Smooth muscle cell (in vitro differentiated cells): ENCODE results near the gene NUAK1. TPM values are rescaled to one million over a fixed set of nuclear protein-coding genes. Genes with fewer than 3 reads are reported as not detected.

Source experiments
- DNase-seq: peaks from one replicate; lab custom pipeline; 2025; ENCODE audit not compliant: unreplicated experiment; lab: John Stamatoyannopoulos, UW
- H2AFZ ChIP-seq: fragments of 200-600 bp; sonication (generic); 2 replicates; pipeline ENCODE4 v1.6.0; 2016; ENCODE audit warnings: antibody characterized with exemption, low read depth, mild to moderate bottlenecking
- H3F3A ChIP-seq: fragments of 200-600 bp; sonication (generic); 2 replicates; pipeline ENCODE4 v1.6.0; 2017; ENCODE audit warnings: antibody characterized with exemption, low read depth
- H3K27ac ChIP-seq: fragments of 200-600 bp; sonication (generic); 2 replicates; pipeline ENCODE4 v1.5.1; 2016; ENCODE audit warnings: low read depth, mild to moderate bottlenecking
- H3K27me3 ChIP-seq: fragments of 200-600 bp; sonication (generic); 2 replicates; pipeline ENCODE4 v1.6.1; 2016; ENCODE audit warnings: low read depth, mild to moderate bottlenecking
- H3K36me3 ChIP-seq: fragments of 200-600 bp; sonication (generic); 2 replicates; pipeline ENCODE4 v1.5.1; 2016; ENCODE audit warnings: low read depth
- H3K4me1 ChIP-seq: fragments of 200-600 bp; sonication (generic); 2 replicates; pipeline ENCODE4 v1.5.1; 2016; ENCODE audit warnings: low read depth
- H3K4me2 ChIP-seq: fragments of 200-600 bp; sonication (generic); 2 replicates; pipeline ENCODE4 v1.6.0; 2016; ENCODE audit warnings: mild to moderate bottlenecking
- H3K4me3 ChIP-seq: fragments of 200-600 bp; sonication (generic); 2 replicates; pipeline ENCODE4 v1.5.1; 2016; ENCODE audit warnings: mild to moderate bottlenecking
- H3K79me2 ChIP-seq: fragments of 200-600 bp; sonication (generic); 2 replicates; pipeline ENCODE4 v1.6.0; 2016; ENCODE audit warnings: low read depth, mild to moderate bottlenecking
- H3K9ac ChIP-seq: fragments of 200-600 bp; sonication (generic); 2 replicates; pipeline ENCODE4 v1.6.0; 2016; ENCODE audit warnings: low read depth
- H3K9me3 ChIP-seq: fragments of 200-600 bp; sonication (generic); replicated peaks from 2 replicates; pipeline ENCODE4 v1.5.1; 2016; ENCODE audit warnings: low read depth
- H4K20me1 ChIP-seq: fragments of 200-600 bp; sonication (generic); 2 replicates; pipeline ENCODE4 v1.6.0; 2016; ENCODE audit warnings: low read depth
- CTCF ChIP-seq: fragments of 200-600 bp; sonication (generic); IDR thresholded peaks from 2 replicates; pipeline ENCODE4 v1.5.1; 2017; ENCODE audit warnings: borderline replicate concordance, mild to moderate bottlenecking, antibody characterized with exemption; ENCODE audit not compliant: insufficient read depth, poor library complexity, severe bottlenecking
- WGBS: methylation state at CpG from one replicate; pipeline ENCODE4 v1.1.7; 2016; ENCODE audit warnings: low lambda C conversion rate; 5-methylcytosine and 5-hydroxymethylcytosine counted together
- polyA plus RNA-seq: library from polyadenylated mRNA; unstranded; fragments of >200 nt; fragmentation: Nextera tagmentation; extraction: Ambion mirVana; gene quantifications from 2 replicates; pipeline ENCODE4 v1.2.1, GENCODE V29; 2016
- total RNA-seq: library from RNA; depleted of rRNA; stranded (reverse); fragments of >200 nt; gene quantifications from 2 replicates; pipeline ENCODE4 v1.2.3, GENCODE V29; 2014

The NUAK1 gene
- total and polyA plus RNA-seq, 2 experiments from 2014 or later, result 35.3 to 64.2 TPM

GRCh38 chr12:106063826-106064720, 74.7 kb downstream of the NUAK1 start:
- no peak overlapping the region for H3K4me2 ChIP-seq
- H3K4me3 ChIP-seq, result no peak overlapping the region
- peaks cover 40% of the 10 kb centered on the region for H3F3A ChIP-seq
- H3K36me3 ChIP-seq, result peaks cover 17% of the 10 kb centered on the region
- H2AFZ ChIP-seq, result no peak overlapping the region
- no peaks in the 10 kb centered on the region for H3K4me1 ChIP-seq
- no peak for TF ChIP-seq CTCF
- H3K79me2 ChIP-seq, result no peaks in the 10 kb centered on the region
- no peaks in the 10 kb centered on the region for H3K9me3 ChIP-seq
- H3K27ac ChIP-seq, result peak overlapping the region; percentile 13
- H3K9ac ChIP-seq, result no peak overlapping the region
- no peak for DNase-seq
- 95% methylated on average over 7 of the region's 7 CpGs for WGBS
- no peaks in the 10 kb centered on the region for H4K20me1 ChIP-seq
- no peaks in the 10 kb centered on the region for H3K27me3 ChIP-seq

GRCh38 chr12:106062693-106063092, 76.1 kb downstream of the NUAK1 start:
- no peaks in the 10 kb centered on the region for H3K27me3 ChIP-seq
- H3F3A ChIP-seq, result peaks cover 40% of the 10 kb centered on the region
- H3K36me3 ChIP-seq, result peaks cover 14% of the 10 kb centered on the region
- no peak overlapping the region for H3K9ac ChIP-seq
- no peaks in the 10 kb centered on the region for H3K9me3 ChIP-seq
- H3K79me2 ChIP-seq, result no peaks in the 10 kb centered on the region
- no peak overlapping the region for H3K4me3 ChIP-seq
- 70% methylated on average over 5 of the region's 5 CpGs for WGBS
- no peaks in the 10 kb centered on the region for H3K4me1 ChIP-seq
- H3K27ac ChIP-seq, result peak overlapping the region; percentile 21
- no peak overlapping the region for H2AFZ ChIP-seq
- no peak overlapping the region for H3K4me2 ChIP-seq
- no peak for DNase-seq
- no peak for TF ChIP-seq CTCF
- H4K20me1 ChIP-seq, result no peaks in the 10 kb centered on the region

- Histone ChIP-seq H3K27ac (peak overlapping the region; percentile 16), H3K9ac (no peak overlapping the region), H3K79me2 (no peaks in the 10 kb centered on the region), H4K20me1 (no peaks in the 10 kb centered on the region), H3K36me3 (no peaks in the 10 kb centered on the region), H2AFZ (no peak overlapping the region), H3K4me2 (no peak overlapping the region), H3K9me3 (no peaks in the 10 kb centered on the region), H3K4me3 (no peak overlapping the region), H3F3A (peaks cover 25% of the 10 kb centered on the region), H3K27me3 (no peaks in the 10 kb centered on the region), H3K4me1 (peaks cover 3% of the 10 kb centered on the region)
- no peak for TF ChIP-seq CTCF
- DNase-seq, result no peak
- 66% methylated on average over 4 of the region's 4 CpGs for WGBS
These were observed 80.2 kb downstream of the NUAK1 start for GRCh38 chr12:106058256-106059182.
